ENCODE results near the gene MYZAP.

DNA sequence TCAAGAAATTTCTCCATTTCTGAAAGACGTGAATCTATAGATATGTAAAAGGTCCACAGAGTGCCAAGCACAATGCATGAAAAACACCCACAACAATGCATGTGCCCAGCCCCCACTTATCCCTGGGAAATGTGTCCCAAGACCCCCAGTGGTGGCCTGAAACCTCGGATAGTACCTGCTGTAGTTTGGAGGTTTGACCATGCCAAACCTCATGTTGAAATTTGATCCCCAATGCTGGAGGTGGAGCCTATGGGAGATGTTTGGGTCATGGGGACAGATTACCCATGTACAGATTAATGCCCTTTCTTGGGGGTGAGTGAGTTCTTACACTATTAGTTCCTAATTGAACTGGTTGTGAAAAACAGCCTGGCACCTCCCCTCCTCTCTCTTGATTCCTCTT is 21.4 kb upstream of the MYZAP start:
- TF ChIP-seq RARB (CRISPR knock-in tag; IDR thresholded peaks at IDR 0.05): no peak
- no peak for TF ChIP-seq ISL1 (CRISPR knock-in tag; IDR thresholded peaks at IDR 0.05)

Measured in SK-N-SH treated with all-trans-retinoic acid at 6 μM for 48 hours (cell line).